Cardiac ventricle fibroblast (primary cell): ENCODE data around the gene P3R3URF. TPM values are rescaled to one million over a fixed set of nuclear protein-coding genes. Genes with fewer than 3 reads are reported as not detected.

Experiments used
- total RNA-seq: library from RNA; depleted of rRNA; stranded (reverse); fragments of >200 nt; gene quantifications from 2 replicates; pipeline ENCODE4 v1.2.3, GENCODE V29; 2015

P3R3URF gene
- not detected in 2 replicates for total RNA-seq

DNA sequence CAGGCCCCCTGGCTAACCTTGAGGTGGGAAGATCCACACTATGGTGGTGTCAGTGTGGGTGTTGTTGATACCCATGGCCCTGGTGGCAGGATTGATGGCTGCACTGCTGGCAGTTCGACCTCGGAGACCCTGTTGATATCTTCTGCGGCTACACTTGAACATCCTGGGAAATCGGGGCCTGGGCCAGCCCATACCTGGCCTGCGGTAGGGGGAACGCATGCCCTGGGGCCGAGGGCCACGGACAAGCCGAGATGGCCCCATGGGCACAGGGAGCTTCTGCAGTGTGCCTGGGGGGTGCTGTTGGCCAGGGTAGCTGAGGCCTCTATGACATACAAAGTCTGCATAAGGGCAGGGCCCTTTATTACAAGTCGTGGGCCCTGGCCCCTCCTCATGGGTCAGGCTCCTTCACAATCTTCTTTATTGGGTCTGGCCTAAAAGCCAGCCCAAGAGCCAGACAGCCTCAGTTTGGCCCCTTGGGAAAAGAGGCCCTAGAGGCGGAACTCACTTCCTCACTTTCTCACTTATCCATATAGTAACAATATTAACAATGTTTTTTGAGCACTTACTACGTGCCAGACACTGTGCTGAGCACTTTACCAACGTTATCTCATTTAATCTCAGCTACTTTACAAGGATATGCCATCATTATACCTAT, at the start of gene P3R3URF:
Gene P3R3URF, minus strand, starts transcription at position 278 of the 655 bp plus-strand sequence. Its CDS starts 17 bp downstream, at position 261.

DNA sequence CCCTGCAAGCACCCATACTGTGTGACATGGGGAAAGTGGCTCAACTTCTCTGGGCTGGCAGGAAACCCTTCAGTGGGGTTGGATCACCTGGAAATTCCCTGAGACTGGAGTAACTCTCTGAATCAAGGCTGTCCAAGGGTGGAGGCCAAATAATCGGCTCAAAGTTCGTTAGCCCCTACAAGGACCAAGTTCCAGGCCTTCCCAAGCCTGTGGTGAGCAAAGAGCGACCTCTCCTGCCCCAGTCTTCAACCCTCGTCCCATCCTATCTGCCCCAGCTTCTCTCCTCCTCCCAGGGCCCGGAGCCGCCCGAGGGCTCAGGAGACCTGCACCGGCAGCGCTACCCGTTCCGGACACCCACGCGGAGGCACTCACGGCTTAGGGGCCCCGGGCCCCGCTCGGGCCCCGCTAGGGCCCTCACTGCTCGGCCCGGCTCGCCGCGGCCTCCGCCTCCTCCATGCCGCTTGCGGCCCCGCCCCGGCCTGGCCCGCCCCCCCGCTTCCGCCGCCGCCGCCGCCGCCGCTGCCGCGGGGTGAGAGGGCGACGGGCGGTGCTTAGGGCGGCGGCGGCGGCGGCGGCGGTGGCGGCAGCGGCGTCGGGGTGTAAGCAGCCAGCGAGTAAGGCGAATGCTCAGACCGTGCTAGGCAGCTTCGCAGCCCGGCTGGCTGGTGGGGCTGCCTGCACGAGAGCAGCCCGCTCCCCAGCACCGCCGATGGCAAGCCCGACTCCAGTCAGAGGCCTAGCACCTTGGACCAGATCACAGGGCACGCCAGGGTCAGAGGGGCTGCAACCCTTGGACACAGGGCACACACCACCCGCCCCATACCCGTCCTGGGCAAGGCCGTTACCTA, 21.9 kb upstream of the P3R3URF start, which contains the start of gene POMGNT1:
Gene POMGNT1, minus strand, starts transcription at position 471 of the 848 bp plus-strand sequence. CDS start 613 bp downstream, outside the sequence.

GRCh38 chr1:46174448-46175231, 1.6 kb downstream of the P3R3URF start, which contains the start of gene TSPAN1:
Gene TSPAN1, plus strand, starts transcription at chr1:46175087. Its CDS starts 6,021 bp downstream, at chr1:46181108.

GRCh38 chr1:46132529-46133180, 43.6 kb downstream of the P3R3URF start, which contains the start of gene PIK3R3:
Gene PIK3R3, minus strand, starts transcription at chr1:46132629. Its CDS starts 677 bp downstream, at chr1:46131952.

Other genes with a start within 250 kb of the P3R3URF start
- 0.50 and 0.88 TPM in 2 replicates for gene PIK3R3, start 43.9 kb downstream of the P3R3URF start, total RNA-seq
- 0.29 TPM in 1 of 2 replicates, not detected in the other for gene TSPAN1, start 1.4 kb downstream of the P3R3URF start, total RNA-seq
- 22.8 and 27.2 TPM in 2 replicates for gene POMGNT1, start 21.9 kb upstream of the P3R3URF start, total RNA-seq
- 2.4 and 2.5 TPM in 2 replicates for gene LURAP1, start 26.8 kb upstream of the P3R3URF start, total RNA-seq
- 0.62 and 1.1 TPM in 2 replicates for gene RAD54L, start 71.3 kb upstream of the P3R3URF start, total RNA-seq
- 66.5 and 73.8 TPM in 2 replicates for gene LRRC41, start 127.1 kb upstream of the P3R3URF start, total RNA-seq
- gene UQCRH, start 127.2 kb upstream of the P3R3URF start, total RNA-seq: 329 and 360 TPM in 2 replicates
- gene NSUN4, start 164.3 kb upstream of the P3R3URF start, total RNA-seq: 11.6 and 13.5 TPM in 2 replicates
- gene FAAH, start 217.8 kb upstream of the P3R3URF start, total RNA-seq: 0.10 and 0.81 TPM in 2 replicates